HS-5 (cell line): ENCODE measurements around the gene VSX2.

Experiments used
- DNase-seq: peaks from one replicate; pipeline ENCODE4 v3.0.0-alpha.2; 2012; ENCODE audit warnings: low read depth

VSX2 gene

GRCh38 chr14:74260525-74261233 lies 21.4 kb downstream of the VSX2 start:
- DNase-seq = no peak

- no peak for DNase-seq
These were observed 22.0 kb downstream of the VSX2 start for GRCh38 chr14:74261288-74261687.

GRCh38 chr14:74262076-74262475 lies 22.8 kb downstream of the VSX2 start:
- DNase-seq = no peak

- no peak for DNase-seq
These were observed 23.9 kb downstream of the VSX2 start for GRCh38 chr14:74263181-74263580.

GRCh38 chr14:74263921-74264320 lies 24.7 kb downstream of the VSX2 start:
- DNase-seq = no peak

GRCh38 chr14:74265301-74265965 lies 26.2 kb downstream of the VSX2 start:
- no peak for DNase-seq

GRCh38 chr14:74267588-74267987 lies 28.3 kb downstream of the VSX2 start:
- DNase-seq = no peak

GRCh38 chr14:74270382-74271177 lies 31.3 kb downstream of the VSX2 start:
- DNase-seq = peak; percentile 62

- no peak for DNase-seq
These were observed 32.1 kb downstream of the VSX2 start for GRCh38 chr14:74271365-74271764.

GRCh38 chr14:74275241-74275841 lies 36.1 kb downstream of the VSX2 start:
- no peak for DNase-seq

GRCh38 chr14:74278080-74278479 lies 38.8 kb downstream of the VSX2 start:
- DNase-seq = no peak

- no peak for DNase-seq
These were observed 41.8 kb downstream of the VSX2 start for GRCh38 chr14:74281069-74281468.

- DNase-seq = no peak
These were observed 47.5 kb downstream of the VSX2 start for GRCh38 chr14:74286736-74287135.

- no peak for DNase-seq
These were observed 50.6 kb downstream of the VSX2 start for GRCh38 chr14:74289801-74290200.

- DNase-seq = no peak
These were observed 51.2 kb downstream of the VSX2 start for GRCh38 chr14:74290415-74290814.

GRCh38 chr14:74292061-74292460 lies 52.8 kb downstream of the VSX2 start:
- no peak for DNase-seq

- DNase-seq = no peak
These were observed 54.4 kb downstream of the VSX2 start for GRCh38 chr14:74293606-74294005.

- no peak for DNase-seq
These were observed 56.8 kb downstream of the VSX2 start for GRCh38 chr14:74296037-74296467.

- DNase-seq = no peak
These were observed 58.7 kb downstream of the VSX2 start for GRCh38 chr14:74297986-74298385.

- DNase-seq = no peak
These were observed 59.9 kb downstream of the VSX2 start for GRCh38 chr14:74299061-74299545.

GRCh38 chr14:74301594-74302151 lies 62.4 kb downstream of the VSX2 start:
- DNase-seq = no peak

- DNase-seq = no peak
These were observed 62.9 kb downstream of the VSX2 start for GRCh38 chr14:74302152-74302628.
